Activated CD4-positive, CD25-positive, alpha-beta regulatory T cell treated with anti-CD3 and anti-CD28 coated beads, Interleukin-2, amount 50 U/mL, for 24 hours (primary cell): Measurements from ENCODE around the gene OR10AG1.

ENCODE experiments used
- ATAC-seq, 2 donors: fragments of 150-1000 bp; cut with Tn5 transposase; one replicate each; pipeline ENCODE4 v1.10.0; 2021; ENCODE audit warnings: mild to moderate bottlenecking in 1 of 2, moderate library complexity in 1 of 2

OR10AG1 gene, protein sequence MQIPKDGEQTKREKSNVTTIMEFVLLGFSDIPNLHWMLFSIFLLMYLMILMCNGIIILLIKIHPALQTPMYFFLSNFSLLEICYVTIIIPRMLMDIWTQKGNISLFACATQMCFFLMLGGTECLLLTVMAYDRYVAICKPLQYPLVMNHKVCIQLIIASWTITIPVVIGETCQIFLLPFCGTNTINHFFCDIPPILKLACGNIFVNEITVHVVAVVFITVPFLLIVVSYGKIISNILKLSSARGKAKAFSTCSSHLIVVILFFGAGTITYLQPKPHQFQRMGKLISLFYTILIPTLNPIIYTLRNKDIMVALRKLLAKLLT

GRCh38 chr11:55969845-55970244 is at the start of gene OR10AG1:
Gene OR10AG1, minus strand, starts transcription at chr11:55969945. Its CDS starts 38 bp downstream, at chr11:55969907.
- no peak for ATAC-seq

DNA sequence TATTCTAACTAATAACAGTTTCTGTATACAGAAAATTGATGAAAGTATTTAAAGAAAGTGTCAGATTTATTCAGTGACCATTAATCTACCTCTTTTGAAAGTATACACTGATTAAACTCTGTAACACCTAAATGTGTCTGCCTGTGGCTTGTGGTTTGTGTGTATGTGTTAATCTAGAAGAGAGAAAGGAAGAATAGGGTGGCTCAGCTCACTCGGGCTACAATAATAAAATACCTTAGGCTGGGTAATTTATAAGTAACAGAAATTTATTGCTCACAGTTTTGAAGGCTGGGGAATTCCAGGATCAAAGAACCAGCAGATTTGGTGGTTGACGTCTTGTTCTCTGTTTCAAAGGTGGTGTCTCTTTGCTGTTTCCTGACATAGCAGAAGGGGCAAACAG is 44.1 kb upstream of the OR10AG1 start:
- ATAC-seq: no peak

GRCh38 chr11:56010716-56011115 is 41.0 kb upstream of the OR10AG1 start:
- ATAC-seq: no peak

DNA sequence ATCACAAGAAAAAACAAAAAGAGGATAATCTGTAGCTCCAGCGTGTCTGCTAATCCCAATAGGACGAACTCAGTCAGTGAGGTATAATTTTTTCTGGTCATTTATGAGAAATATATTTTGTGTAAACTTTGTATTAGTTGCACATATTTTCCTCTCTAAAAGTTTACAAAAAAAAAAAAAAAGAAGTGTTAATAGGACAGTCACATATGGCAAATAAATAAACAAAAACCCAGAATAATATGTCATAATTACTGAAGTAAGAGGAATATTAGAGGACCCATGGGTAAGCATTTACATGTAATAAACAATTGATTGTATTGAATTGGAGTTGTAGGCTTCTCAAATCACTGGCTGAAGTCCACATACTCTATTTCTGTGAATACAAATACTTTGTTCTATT is 24.8 kb upstream of the OR10AG1 start, which contains the start of gene OR5F1:
TSS of gene OR5F1 (minus strand) at position 101 of the 400 bp plus-strand sequence. CDS start at position 101, 0 bp downstream.
- no peak for ATAC-seq

- ATAC-seq: no peak
Observed at GRCh38 chr11:55970935-55971334, 1.2 kb upstream of the OR10AG1 start.

DNA sequence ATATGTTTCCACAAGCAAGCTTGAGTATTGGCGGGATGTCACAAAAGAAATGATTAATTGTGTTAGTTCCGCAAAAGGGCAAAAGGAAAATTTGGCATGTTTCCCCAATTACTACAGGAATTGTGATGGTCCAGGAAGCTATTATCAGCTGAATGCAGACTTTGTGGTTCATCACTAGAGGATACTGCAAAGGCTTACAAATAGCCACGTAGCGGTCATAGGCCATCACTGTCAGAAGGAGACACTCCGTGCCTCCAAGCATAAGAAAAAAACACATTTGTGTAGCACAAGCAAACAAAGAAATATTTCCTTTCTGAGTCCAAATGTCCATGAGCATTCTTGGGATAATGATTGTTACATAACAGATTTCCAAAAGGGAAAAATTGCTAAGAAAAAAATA is 1.8 kb downstream of the OR10AG1 start:
- ATAC-seq: no peak

DNA sequence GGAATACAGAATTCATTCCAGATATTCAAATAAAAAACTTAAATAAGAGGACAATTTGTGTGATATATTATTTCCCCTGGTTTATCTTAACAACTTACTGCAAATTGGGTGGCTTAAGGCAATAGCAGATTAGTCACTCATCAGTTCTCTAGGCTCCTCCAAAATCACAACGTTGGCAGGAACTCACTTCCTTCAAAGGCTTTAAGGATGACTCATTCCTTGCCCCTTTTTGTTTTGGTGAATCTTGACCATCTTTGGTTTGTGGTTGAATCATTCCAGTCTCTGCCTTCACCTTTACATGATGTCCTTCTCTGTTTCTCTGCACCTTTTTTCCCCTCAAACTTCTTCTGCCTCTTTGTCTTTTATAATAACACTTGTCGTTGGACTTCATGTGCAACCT is 3.4 kb downstream of the OR10AG1 start:
- no peak for ATAC-seq

GRCh38 chr11:55956521-55956920 is 13.2 kb downstream of the OR10AG1 start:
- ATAC-seq: no peak

DNA sequence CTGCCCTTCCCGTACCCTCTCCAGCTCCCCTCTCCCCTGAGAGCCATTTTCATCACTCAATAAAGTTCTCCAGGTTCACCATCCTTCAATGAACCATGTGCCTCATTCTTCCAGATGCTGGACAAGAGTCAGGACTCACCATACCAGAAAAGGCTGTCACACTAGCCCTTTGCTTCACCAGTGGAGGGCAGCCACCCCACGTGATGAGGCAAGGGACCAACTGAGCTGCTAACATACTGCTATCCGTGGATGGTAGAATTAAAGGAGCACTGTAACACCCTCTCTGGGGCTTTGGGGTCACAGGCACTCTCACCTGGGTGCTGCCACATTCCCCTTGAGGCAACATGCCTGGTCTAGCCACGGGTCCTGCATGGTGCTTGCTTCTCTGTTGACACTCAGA is 20.4 kb downstream of the OR10AG1 start:
- no peak for ATAC-seq

DNA sequence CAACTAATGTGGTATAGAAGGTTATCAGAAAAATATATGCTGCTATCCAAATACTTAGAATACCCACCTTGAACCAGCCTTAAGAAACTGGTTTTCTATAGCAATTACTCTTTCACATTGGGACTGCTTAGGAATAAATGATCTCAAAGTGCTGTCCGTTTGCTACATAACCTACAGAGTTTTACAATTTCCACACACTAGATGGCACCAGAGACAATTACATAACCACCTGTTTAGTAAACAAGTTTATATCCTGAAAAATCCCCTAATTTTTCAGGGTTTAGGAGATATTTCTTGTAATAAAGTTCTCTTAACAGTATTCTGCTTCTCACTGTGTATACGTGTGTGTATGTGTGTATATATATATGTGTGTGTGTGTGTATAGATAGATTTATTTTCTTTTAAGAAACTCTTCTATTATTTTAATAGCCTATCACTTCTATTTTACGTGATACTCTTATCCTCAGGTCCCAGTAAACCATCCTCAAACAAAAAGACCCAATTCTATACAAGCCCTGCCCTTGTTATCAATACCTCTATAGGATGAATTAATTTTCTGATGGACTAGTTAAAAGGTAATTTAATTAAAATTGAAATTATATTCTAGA is 26.9 kb downstream of the OR10AG1 start:
- ATAC-seq: no peak

DNA sequence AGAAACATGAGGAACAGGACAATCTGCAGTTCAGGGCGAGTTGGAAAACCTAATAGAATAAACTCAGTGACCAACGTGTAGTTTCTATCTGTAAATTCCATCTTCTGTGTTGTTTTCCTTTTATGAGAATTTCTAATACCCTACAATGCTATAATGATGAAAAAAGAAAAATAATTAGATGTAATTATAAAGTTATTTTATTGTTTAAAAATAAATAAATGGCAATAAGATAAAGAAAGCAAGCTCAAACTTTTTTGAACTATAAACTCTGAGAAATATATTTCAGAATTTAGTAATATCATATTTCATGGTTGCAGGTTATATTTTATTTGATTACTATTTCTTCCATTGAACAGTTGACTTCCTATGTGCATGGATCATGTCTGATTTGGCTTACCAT is 33.4 kb downstream of the OR10AG1 start, which contains the start of gene OR5I1:
TSS of gene OR5I1 (minus strand) at position 101 of the 400 bp plus-strand sequence. CDS start at position 101, 0 bp downstream.
- ATAC-seq: no peak

- ATAC-seq: no peak
Observed at GRCh38 chr11:55920537-55920936, 49.2 kb downstream of the OR10AG1 start.
